HCT116 (cell line): ENCODE measurements around the gene MAPK10.

Experiments used
- EZH2 ChIP-seq: fragments of 200-600 bp; sonication (generic); IDR thresholded peaks from 2 replicates; pipeline ENCODE4 v1.6.1; 2017; ENCODE audit warnings: antibody characterized with exemption, mixed run types
- TF ChIP-seq, protein P1 (sequence below), 3 experiments: fragments of 200-600 bp in 1 of 3; sonication (generic) in 1 of 3; IDR thresholded peaks in 2 of 3; conservative IDR thresholded peaks in 1 of 3; 2 replicates each; pipeline ENCODE4 v1.5.1; 2012 to 2017; ENCODE audit warnings: low read depth in 2 of 3, low read length in 2 of 3, antibody characterized with exemption in 1 of 3, borderline replicate concordance in 1 of 3, control low read depth in 1 of 3, mild to moderate bottlenecking in 1 of 3, mixed read lengths in 1 of 3, mixed run types in 1 of 3, moderate library complexity in 1 of 3; ENCODE audit not compliant: insufficient read depth in 1 of 3

DNA sequence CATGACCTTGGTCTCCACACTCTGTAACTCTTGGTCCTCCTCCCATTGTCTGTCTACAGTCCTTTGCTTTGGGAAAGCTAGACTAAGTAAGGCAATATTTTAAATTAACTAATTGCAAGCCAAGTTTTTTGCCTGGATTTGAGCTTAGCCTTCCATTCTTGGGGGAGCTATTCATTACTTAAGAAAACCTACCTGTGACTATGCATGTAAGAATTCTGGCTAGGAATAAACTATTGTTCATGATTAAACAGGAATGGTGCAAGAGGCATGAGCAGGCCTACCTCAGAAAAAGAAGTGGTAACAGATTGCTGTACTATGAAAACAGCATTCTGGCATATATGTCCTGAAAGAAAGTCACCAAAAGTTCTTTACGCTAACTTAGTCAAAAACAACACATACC lies 309.4 kb downstream of the MAPK10 start:
- TF ChIP-seq, protein P1, sequence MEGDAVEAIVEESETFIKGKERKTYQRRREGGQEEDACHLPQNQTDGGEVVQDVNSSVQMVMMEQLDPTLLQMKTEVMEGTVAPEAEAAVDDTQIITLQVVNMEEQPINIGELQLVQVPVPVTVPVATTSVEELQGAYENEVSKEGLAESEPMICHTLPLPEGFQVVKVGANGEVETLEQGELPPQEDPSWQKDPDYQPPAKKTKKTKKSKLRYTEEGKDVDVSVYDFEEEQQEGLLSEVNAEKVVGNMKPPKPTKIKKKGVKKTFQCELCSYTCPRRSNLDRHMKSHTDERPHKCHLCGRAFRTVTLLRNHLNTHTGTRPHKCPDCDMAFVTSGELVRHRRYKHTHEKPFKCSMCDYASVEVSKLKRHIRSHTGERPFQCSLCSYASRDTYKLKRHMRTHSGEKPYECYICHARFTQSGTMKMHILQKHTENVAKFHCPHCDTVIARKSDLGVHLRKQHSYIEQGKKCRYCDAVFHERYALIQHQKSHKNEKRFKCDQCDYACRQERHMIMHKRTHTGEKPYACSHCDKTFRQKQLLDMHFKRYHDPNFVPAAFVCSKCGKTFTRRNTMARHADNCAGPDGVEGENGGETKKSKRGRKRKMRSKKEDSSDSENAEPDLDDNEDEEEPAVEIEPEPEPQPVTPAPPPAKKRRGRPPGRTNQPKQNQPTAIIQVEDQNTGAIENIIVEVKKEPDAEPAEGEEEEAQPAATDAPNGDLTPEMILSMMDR (IDR thresholded peaks at IDR 0.05 in 2 of 3, conservative IDR thresholded peaks at IDR 0.05 in 1 of 3; ENCODE audit: borderline replicate concordance in 1 of 3, insufficient read depth in 1 of 3, low read depth in 2 of 3, low read length in 2 of 3), result no peak
- TF ChIP-seq EZH2, result no peak
